CD4-positive, alpha-beta T cell treated with Interleukin-4 for 1 hour (primary cell): ENCODE data around the gene SPRR1A.

Experiments
- DNase-seq, 2 donors: peaks; one replicate each; pipeline ENCODE4 v3.0.0-alpha.2; 2020 to 2022

SPRR1A gene

DNA sequence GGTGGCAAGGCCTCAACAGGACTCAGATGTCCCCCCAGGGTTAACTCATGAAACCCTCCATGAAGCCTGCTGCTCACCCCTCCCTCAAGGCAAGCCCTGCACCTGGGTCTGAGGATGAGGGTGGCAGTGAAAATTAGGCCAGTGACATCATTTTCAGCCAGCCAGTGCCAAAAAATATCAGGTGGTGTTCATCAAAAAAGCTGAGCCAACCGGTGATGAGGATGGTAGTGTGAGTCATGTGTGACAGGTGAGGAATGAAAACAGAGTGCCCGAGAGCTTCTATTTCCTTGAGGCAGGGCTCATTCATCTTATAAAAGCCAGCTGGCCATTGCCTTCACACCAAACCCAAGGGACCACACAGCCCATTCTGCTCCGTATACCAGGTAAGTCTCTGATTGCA, at the start of gene SPRR1A:
TSS of gene SPRR1A (plus strand) at position 339 of the 400 bp plus-strand sequence. CDS start 1,150 bp downstream, outside the sequence.
- DNase-seq = no peak

DNA sequence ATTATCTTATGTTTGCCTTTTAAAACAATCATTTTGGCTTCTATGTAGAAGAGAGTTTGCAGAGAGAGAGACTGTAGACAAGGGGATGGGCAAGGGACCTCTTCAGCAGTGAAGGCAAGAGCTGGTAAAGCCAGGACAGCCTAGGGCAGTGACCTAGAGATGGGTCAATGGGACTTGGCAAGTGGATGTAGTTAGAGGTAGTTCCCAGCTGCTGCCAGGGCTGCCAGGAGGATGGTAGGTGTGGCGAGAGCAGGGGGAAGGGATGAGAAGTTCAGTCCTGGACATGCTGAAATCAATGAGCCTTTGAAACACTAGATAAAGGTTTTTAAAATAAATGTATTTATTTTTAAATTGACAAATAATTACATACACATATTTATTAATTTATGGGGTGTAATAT, 43.3 kb upstream of the SPRR1A start:
- no peak for DNase-seq

GRCh38 chr1:152941037-152941711, 42.7 kb upstream of the SPRR1A start:
- no peak for DNase-seq

- DNase-seq = no peak
These were observed 41.7 kb upstream of the SPRR1A start for GRCh38 chr1:152942161-152942560.

DNA sequence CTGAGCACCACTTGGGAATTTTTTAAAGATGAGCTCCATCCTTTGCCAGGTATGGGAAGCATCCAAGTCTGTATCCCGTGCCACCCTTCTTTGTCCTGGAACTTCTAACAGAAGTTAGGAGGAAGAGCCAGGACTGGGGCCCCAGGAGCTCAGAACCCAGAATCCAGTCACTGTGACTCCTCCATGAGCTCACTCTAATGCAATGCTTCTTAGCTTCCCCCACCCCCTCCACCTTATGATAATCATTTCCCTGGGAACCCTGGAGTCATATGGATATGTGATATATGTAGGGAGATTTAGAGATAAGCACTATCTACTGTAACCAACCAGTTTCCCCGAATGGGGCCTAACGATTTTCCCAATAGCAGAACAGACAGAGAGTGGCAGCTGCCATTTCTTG, 37.6 kb upstream of the SPRR1A start:
- DNase-seq = no peak

DNA sequence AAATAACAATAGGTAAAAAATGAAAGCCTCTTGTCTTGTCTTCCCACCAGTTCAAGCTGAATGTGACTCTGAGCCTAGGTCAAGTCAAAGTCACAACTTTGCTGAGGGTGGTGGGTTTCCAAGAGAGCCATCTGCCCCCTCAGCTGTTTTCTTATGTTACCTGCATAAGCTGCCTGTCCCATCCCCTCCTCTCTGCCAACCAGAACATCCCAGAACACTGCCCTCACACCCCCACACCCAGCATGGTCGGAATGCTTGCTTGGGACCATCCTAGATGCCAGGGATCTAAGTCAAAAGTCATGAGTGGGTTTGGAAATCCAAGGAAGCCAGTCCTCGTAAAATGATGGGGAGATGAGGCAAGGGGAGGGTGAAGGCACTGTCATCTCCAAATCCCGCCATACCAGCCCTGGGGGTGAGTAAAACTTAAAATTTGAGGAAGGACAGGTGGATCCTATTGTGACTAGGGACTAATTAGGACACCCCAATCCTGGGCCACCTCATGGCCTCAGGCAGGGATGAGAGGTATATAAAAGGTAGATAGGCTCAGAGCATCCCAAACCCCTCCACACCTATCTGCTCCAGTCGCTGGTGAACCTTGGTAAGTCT, 37.1 kb upstream of the SPRR1A start, which contains the start of gene SPRR5:
TSS of gene SPRR5 (plus strand) at position 556 of the 606 bp plus-strand sequence. CDS start 1,349 bp downstream, outside the sequence.
- no peak for DNase-seq

- no peak for DNase-seq
These were observed 32.2 kb upstream of the SPRR1A start for GRCh38 chr1:152951711-152952110.

DNA sequence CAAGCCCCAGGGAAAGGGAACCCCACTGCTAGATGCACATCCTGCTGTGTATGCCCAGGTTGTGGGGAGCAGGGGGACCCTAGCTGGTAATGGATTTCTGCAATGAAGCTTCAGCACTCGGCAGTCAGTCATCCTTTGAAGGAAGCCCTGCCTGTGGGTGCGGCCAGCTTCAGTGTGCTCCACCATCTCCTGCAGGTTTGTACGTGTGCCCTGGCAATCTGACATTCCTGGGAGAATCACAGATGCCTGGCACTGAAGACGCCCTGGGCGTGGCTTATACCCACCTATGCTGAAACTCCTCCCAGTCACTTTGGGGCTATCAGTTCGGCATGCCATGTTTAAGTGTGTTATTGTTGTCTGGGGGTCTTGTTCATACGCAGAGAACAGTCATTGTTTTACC, 30.1 kb upstream of the SPRR1A start:
- DNase-seq = no peak

DNA sequence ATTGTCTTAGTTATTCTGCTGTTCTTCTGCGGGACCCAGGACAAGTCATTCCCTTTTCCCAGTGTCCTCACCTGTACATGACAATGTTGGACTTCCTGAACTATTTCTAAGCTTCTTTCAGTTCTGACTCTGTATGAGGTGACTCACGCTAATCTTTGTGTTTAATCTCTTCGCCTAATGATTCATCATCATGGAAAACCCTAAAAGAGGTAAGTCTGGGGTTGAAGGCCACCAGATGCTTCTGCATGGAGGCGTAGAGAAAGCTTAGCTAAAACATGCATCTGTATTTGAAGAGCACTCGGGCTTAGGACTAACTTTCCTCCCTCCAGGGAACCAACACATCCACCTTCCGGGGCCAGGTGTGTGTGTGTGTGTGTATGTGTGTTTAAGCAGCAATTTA, 29.4 kb upstream of the SPRR1A start:
- no peak for DNase-seq

DNA sequence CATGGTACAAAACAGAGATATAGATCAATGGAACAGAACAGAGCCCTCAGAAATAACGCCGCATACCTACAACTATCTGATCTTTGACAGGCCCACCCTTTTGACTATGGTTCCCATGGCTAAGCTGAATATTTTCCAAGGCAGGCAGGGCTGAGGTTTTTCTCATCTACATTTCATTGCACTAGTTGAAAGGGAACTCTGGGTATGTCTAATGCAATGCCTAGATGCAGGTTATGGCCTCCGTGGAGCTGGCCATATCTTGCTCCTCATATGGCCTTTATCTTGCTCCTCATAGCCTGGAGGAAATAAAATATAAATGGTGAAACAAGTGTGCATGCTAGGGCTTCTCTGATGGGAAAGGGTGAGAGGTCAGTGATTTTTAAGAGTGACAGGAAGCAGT, 26.3 kb upstream of the SPRR1A start:
- DNase-seq = no peak

DNA sequence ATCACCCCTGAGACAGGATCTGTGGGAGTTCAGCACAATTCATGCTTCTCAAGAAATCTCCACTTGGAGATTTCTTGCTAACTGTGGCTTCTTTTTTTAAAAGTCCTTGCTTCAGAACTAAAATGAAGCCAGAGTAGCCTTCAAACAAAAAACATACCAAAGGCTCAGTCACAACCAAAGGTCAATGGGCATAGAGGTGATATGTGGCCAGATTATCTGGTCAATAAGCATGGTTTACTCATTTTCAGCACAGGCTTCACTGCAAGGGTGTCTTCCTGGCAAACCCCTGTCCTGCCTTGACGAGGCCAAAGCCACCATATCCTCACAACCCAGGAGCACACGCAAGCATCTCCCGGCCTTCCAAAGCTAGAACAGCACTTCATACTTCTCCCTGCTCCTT, 24.6 kb upstream of the SPRR1A start:
- no peak for DNase-seq

DNA sequence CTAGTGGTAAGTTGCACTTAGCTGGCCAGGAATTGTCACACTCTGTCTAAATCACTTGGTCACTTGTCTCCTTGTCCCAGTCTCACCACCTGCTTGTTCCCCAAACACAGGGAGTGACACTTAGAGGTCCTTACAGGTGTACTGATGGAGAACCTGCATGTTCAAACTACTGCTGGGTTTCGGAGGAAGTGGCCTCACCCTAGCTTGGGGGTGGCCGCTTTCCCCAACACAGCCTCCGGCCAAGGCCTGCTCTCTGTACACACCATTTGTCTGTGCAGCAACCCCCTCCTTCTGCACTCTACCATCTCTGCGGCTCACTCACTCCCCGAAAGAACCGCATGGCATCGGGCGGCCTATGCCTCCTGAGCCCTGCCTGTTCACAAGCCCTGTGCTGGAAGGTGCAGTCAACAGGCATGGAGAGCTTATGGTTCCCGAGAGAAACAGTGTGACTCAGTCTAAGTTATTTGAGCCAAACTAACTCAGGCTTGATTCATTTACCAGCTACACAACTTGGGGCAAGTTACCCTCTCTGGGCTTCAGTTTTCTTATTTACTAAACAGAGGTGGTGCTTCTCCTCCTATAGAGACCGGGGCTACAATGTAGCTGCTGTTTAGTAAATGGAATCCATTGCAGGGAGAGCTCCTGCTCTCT, 24.0 kb upstream of the SPRR1A start:
- DNase-seq = no peak

DNA sequence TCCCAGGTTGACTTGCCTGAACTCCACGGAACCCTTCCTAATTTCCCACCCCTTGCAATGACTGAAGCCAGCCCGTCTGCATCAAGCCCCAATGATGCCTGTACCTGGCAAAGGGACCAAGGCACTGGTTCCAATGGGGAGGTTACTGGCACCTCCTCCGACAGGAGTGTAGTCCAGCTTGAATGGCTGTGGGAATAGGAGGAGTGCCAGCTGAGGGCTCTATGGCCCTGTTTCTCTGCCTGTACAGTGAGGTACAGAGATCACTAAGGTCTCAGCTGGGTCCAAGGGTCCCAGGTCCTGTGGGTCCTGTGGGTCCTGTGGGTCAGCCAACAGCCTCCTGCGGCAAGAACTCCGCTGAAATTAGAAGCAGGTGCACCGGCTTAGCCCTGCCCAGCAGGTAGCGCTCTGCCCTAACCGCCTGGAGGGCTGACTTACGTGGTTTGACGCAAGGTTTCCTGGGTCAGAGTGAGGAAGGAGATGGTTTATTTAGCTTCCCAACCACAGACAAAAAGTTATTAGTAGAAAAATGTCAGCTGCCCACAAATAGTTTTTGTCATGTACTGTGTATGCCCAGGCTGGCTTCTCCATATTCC, 23.3 kb upstream of the SPRR1A start:
- DNase-seq = no peak

DNA sequence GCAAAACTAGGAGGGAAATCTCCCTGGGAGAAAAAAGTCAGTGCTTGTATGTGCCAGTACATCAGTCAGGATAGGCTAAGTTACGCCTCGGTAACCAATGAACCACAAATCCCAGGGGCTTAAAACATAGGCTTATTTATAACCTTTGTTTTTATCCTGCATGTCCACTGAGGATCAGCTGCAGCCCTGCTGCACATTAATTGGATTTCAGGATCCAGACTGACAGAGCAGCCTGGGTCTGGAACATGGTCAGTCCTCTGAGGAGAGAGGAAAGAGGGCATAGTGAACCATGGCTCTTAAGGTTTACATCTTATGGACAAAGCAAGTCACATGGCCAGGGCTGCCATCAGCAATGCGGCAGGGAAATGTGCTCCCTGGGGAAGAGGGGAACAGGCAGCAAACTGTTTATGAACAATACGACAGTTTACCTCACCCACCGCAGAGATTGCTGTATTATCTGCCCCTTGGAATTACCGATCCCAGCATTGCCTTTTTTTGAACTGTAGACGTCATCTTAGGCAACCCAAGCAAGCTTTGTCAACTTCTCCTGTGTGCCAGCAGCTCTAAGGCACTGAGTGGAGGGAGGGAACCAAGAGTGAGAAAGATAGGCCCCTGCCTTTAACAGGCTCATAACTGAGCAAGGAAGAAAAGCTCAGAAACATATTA, 22.5 kb upstream of the SPRR1A start:
- no peak for DNase-seq

GRCh38 chr1:152962876-152963415, 20.9 kb upstream of the SPRR1A start:
- no peak for DNase-seq

- DNase-seq = no peak
These were observed 19.3 kb upstream of the SPRR1A start for GRCh38 chr1:152964536-152964935.

DNA sequence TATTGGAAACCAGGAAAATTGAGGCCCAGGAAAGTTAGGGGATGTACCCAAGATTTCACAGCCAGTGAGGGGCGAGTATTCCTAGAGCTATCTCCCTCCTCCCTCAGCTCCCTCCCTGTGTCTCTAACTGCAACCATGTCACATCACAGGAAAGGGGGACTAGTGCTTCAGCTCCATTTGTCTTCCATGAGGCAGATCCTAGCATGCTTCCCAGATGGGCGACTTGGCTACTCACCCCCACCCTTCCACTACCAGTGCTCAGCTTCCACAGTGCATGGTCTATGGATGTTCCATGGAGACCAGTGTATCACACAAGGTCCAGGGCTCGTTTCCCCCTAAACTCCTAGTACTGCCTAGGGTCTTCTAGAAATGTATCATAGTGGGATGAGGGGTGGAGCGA, 18.0 kb upstream of the SPRR1A start:
- DNase-seq = no peak

DNA sequence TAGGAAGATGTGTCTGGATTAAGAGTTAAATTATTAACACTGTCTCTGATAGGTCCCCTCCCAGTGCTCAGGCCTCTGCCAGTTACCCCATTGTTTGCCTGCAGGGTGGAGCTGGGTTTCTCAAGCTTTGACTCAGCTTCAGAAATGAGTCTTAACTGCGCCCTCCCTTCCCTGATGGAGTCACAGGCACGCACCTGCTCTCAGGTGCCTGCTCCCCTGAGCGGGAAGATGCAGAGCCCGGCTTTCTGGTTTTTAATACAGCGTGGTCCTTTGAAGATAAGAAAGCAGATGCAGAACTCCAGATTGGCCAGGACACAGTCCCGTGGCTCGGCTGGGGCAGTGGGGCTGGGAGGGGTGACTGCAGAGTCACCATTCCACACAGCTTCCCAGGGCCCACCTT, 16.7 kb upstream of the SPRR1A start:
- no peak for DNase-seq

GRCh38 chr1:152968248-152968647, 15.6 kb upstream of the SPRR1A start:
- DNase-seq = no peak

DNA sequence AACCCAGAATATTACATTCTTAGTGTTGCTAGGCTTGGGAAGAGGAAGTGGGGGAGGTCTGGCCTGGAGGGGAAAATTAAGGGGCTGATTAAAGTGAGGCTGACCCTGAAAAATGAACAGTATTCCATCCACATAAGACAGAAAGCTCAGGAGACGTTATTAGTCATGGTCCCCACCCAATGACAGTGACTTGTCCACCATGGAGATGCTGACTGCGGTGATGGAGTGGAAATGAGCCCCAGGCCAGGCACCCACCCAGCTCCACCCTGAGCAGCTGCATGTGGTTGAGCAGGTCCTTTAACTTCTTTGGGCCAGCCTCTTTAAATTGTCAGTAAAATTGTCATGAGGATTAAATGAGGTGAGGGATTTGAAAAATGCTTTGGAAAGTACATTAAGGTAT, 14.8 kb upstream of the SPRR1A start:
- no peak for DNase-seq

- no peak for DNase-seq
These were observed 13.4 kb upstream of the SPRR1A start, which contains the start of gene SPRR4 for GRCh38 chr1:152970495-152970894. SPRR4 (plus strand) TSS chr1:152970648; CDS start chr1:152971891, 1,243 bp downstream.

- DNase-seq = no peak
These were observed 11.5 kb upstream of the SPRR1A start for GRCh38 chr1:152972196-152972886.
